Stimulated activated CD8-positive, alpha-beta memory T cell treated with anti-CD3 and anti-CD28 coated beads, Interleukin-2, amount 100 ng/mL, for 1 hour (primary cell): ENCODE measurements around the gene AGER.
"Not testable (repeated sequence)": the region's sequence is repeated elsewhere in the genome, so short reads cannot be mapped to it uniquely, and the experiment has no call there.

Source experiments
- DNase-seq, 2 donors: peaks; one replicate each; pipeline ENCODE4 v3.0.0-alpha.2; 2020; ENCODE audit warnings: low read depth in 2 of 2

The AGER gene

DNA sequence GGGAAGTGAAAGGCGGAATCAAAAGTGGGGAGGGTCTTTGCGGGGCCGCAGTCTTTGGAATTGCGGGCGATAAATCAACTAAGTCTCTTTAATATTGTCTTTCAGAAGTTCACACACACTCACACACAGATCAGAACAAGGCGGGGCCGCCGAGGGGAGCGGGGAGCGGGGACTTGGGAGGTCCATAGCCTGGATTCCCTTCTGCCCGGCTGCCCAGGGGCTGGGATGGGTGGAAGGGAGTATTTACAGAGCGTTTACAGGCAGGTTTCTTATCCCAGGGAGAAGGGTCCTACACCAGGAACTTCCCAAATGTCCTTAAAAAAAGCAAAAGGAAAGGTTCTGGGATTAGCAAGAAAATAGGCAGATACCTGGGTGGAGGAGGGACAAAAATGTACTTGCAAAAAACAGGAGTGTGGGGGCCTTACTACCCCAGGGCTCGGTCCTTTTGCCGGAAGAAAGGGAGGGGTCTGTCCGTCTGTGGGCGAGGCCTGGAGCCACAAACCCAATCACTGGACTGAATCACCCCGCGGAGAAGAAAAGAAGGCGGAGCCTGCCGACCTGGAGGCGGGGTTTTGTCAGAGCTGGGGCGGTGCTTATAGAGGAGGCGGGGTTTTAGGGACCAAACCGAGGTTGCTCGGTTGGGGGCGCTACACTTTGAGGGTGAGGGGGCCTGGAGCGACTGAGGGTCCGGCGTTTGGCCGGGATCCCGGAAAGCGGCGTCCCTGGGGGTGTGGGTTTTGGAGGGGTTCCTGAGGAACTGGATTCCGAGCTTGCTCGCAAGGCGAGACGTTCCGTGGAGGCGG, 35.6 kb downstream of the AGER start:
- DNase-seq, result peak; percentile 37 to 50

DNA sequence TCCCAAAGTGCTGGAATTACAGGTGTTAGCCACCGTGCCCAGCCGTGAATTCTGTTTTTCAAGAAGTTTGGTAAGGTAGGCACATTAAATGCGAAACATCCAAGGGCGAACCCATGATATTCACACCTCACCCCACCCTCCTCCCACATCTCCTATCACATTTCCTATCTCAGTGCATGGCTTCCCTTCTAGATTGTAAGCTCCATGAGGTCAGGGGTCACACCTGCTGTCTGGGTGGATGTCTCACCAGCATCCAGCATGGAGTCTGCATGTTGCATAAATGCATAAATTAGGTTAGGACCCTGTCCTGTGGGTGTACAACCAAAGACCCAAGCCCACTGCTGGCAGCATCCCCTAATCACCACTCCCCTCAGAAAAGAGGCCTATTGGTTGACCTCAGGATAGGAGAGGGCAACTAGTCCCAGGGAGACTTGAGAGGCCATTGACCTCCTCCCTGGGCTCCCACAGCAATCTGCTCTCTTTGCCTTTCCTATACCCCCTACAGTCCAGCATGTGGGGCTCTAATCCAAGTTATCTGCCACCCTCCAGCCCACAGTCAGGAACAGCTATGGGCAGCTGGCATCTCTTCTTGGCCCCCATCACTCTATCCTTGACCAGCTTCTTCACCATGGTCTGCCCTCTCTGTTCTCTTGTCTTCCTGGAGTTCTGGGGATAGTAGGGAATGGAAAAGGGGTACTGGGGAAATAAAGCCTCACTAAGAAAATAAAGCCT, 36.5 kb downstream of the AGER start:
- DNase-seq, result no peak

DNA sequence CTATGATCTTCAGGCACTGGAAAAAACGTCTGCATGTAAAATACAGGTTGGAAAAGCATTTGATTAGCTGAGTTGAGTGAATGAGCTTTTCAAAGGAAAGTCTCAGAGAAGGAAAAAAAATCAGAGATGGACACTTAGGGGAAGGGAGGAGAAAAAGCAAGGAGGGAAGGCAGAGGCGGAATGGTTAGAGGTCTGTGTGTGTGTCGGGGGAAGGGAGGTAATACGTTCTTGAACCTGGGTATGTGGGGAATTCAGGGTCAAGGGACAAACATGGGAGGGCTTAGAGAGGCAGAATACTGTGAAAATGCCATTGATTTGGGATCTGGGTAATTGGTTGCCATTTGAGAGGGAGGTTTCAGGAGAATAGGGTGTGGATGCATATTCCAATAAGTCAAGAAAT, 37.4 kb downstream of the AGER start:
- DNase-seq, result no peak

DNA sequence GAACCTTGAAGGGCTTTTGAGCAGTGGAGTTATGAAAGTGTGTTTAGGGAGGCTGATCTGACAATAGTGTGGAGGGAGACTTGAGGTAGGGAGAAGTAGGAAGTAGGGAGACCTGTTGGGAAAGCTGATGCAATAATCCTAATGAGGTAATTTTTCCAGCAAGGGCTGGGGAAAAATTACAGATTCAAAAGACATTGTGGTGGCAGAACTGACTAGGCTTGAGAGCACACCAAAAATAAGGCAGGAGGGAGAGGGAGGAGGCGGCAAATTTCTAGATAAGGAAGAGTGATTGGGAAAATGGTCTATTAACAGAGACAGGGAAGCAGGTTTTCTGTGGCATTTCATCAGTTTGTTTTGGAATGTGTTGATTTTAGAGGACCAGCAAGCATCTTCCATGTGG, 37.8 kb downstream of the AGER start:
- no peak for DNase-seq

DNA sequence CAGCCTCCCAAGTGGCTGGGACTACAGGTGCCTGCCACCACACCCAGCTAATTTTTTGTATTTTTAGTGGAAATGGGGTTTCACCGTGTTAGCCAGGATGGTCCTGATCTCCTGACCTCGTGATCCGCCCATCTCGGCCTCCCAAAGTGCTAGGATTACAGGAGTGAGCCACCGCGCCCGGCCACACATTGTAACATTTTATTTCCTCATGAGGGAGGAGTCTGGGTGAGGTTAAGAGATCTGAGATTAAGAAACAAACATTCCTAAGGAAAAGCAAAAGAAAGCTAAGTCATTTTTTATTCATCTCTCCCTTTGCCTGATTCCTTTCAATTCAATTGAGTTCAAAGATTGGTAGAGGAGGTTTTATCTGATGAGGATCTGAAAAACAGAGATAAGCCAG, 39.8 kb downstream of the AGER start:
- DNase-seq, result not testable (repeated sequence)

DNA sequence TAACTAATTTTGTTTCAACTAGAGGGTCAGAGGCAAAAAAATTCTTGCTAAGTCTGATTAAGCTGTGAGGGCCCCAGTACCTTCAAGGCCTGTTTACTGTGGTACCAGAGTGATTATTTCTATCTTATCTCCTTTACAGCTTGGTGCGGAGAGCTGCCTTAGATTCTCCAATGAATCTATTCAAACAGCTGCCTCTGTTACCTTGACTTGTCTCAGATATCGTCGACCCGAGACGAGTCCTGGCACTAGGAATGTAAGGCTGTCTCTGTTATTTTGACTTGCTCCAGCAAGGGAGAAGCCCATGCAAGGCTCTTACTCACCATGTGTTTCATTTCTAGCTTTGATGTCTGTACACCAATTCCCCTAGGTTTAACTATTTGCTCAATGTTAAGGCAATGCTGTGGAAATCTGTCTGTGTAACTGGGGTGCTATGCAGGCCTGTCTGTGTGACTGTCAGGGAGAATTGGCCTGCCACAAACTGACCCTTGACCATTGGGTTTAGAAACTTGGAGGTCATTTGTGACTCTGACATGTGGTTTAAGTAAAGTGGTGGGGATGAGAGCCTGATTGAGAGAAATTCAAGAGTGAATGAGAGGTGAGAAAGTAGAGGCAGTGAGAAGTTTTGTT, 43.5 kb downstream of the AGER start:
- DNase-seq, result no peak

DNA sequence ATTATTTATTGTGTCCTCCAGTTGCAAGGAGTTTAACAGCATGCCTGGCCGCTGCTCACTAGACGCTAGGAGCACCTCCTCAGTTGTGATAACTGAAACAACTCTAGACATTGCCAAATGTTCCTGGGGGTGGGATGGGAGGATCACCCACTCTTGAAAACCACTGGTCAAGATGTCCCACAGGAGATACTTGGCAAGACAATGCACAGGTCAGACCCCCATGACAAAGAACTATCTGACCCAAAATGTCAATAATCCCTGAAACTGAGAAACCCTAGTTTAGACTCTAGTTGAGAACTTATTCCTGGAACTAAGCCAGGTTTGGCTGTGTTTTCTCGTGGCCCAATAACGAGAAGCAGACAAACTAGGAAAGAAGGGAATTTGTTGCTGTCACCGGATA, 44.5 kb downstream of the AGER start:
- DNase-seq, result no peak

DNA sequence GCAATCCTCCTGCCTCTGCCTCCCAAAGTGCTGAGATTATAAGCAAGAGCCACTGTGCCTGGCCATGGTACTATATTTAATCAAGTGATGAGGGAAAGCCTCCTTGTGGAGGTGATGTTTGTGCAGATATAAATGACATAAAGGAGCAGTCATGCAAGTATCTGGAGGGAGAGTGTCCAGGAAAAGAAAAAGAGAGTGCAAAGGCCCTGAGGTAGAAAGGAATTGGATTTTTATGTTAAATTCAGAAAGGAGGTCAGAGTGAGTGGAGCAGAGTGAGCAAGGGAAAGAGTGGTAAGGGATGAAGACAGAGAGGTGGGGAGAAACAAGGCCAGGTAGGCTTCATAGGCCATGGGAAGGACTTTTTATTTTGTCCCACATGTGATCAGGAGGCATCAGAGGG, 46.6 kb downstream of the AGER start:
- DNase-seq, result no peak

DNA sequence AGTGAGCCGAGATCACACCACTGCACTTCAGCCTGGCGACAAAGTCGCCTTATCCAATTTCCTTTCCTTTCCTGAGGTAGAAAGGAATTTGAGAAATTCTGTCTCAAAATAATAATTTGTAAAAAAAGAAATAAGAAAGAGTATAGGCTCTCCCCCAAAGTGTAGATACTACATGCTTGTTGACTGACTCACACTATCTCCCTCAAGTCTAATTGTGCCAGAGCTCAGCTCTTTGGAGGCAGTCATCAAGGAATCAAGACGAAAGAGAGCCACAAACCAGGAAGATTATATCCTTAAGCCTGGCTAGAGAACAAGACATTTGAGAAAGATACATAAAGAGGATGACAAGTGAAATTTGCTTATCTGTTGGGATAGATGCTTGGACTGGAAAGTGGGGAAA, 50.3 kb downstream of the AGER start:
- no peak for DNase-seq

DNA sequence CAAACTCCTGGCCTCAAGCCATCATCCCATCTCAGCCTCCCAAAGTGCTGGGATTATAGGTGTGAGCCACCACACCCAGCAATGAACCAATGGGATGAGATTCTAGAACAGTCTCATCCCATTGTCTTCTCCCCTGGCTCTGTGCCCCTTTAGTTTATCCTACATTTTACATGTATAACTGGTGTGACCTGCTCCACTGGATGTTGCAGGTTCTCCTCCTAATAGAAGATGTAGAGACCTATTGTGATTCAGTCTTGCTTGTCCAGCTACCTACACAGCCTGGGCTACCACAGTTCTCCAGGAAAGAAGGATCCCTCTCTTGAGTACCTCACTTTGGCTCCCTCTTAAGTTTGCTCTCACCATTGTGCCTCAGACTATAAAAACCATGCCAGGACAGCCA, 51.9 kb downstream of the AGER start:
- DNase-seq, result no peak

DNA sequence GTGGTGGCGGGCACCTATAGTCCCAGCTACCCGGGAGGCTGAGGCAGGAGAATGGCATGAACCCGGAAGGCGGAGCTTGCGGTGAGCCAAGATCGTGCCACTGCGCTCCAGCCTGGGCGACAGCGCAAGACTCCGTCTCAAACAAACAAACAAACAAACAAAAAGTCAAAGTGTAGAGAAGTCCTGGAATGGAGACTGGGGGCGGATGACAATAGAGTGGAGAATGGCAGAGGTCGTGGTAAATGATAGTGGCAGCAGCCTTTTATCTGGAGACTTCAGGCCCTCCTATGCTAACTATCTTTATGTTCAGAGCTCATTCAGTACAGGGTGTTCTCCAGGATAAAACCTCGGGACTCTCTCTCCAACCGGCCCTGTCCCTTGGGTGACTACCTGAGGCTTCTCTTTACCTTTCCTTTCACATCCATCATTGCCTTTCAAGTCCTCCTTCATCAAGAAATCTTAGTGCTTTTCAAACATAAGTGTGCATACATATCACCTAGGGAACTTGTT, 52.6 kb downstream of the AGER start:
- no peak for DNase-seq
